ENCODE measurements around the gene SLC7A11.

Gene SLC7A11

DNA sequence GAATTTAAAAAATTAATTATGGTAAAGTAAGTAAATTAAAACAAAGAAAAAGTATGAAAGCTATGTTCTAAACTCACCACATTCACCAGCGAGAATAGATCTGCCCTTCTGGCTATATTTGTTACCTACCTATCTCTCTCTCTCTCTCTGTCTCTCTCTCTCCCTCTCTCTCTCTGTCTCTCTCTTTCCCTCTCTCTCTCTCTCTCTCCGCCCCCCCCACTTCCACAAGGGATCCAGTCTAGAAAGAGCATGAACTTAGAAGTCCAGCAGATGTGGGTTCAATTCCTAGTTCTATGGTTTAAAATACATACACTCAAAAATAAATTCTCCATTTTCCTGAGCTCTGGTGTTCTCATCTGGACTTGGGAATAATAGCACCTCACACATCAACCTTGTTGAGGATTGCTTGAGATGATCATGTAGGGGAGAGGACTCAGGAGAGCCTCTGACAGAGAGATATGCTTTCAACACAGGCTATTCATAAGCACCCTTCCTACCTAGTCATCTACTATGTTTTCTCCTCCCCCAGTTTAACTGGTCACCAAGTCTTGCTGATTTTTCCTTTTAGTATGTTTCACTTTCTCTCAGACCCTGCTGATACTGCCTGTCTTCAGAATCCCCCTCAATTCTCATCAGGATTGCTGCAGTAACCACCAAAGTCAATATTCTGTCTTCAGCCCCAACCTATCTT, 64.7 kb downstream of the SLC7A11 start:
- TF ChIP-seq, protein P1, sequence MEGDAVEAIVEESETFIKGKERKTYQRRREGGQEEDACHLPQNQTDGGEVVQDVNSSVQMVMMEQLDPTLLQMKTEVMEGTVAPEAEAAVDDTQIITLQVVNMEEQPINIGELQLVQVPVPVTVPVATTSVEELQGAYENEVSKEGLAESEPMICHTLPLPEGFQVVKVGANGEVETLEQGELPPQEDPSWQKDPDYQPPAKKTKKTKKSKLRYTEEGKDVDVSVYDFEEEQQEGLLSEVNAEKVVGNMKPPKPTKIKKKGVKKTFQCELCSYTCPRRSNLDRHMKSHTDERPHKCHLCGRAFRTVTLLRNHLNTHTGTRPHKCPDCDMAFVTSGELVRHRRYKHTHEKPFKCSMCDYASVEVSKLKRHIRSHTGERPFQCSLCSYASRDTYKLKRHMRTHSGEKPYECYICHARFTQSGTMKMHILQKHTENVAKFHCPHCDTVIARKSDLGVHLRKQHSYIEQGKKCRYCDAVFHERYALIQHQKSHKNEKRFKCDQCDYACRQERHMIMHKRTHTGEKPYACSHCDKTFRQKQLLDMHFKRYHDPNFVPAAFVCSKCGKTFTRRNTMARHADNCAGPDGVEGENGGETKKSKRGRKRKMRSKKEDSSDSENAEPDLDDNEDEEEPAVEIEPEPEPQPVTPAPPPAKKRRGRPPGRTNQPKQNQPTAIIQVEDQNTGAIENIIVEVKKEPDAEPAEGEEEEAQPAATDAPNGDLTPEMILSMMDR (IDR thresholded peaks at IDR 0.05; ENCODE audit: control extremely low read depth, extremely low read depth, low read depth, missing control alignments) = no peak
- POLR2A ChIA-PET = no interaction called here
- CTCF ChIA-PET = interaction anchor here (1.4 kb wide), 1 partner anchor 13 kb away, joined by 5 read pairs; no protein-coding TSS in a partner anchor
- no peak for DNase-seq (ENCODE audit: extremely low spot score)

DNA sequence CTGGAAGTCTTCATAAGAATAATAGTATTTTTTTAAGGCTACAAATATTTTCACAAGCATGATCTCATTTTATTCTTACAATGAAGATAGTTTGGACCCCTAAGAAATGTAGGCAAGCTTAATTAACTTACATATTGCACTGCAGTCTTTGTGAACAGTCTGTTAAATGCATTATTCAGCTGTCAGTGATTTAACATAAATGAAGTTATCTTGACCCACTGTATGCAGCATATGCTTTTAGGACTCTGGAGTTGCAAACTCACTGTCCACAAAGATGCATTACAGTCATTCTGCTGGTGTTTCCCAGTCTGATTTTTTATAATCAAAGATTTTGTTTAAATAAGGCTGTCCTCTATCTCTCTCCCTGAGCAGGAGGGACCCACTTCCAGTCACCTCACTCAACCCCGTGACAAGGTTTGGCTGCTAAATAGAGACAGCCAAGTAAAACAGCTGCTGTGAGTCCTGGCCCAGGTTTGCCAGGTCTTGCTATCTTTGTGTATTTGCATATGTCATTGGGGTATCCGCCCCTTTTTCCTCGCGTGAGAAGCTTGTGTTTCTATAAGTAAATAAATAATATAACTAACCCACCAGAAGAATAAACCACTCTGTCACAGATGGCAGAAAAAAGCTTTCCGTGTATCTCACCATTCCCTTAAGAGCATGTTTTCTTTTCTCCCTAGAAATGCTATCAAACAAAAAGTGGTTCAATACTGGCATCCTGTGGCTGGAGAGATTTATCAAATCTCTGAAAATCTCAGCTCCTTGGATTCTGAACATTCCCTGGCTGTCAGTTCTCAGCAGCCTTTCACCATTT, 67.0 kb downstream of the SLC7A11 start:
- ChIA-PET POLR2A (no interaction called here), CTCF (interaction anchor here (1.0 to 3.0 kb wide), 5 partner anchors 8 to 17 kb away, joined by 3 to 20 read pairs (median 4); no protein-coding TSS in a partner anchor)
- TF ChIP-seq, protein P1 (IDR thresholded peaks at IDR 0.05; ENCODE audit: control extremely low read depth, extremely low read depth, low read depth, missing control alignments) = no peak
- DNase-seq (ENCODE audit: extremely low spot score) = no peak

DNA sequence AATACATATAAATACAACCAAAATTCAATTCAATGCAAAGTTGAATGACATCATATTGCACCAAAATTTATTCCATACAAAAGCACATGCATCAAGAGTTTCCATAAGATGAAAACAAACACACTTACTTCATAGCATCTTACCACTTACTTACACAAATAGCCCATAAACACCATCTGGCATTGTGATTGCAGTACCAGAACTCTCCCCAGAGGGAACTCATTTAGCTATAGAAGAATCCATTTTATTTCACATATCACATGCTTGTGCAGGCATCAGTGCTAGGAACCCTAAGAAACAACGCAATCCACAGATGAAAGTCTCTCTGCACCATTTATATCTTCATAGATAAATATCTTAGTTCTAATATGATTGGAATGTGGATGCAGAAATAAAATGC, 77.9 kb downstream of the SLC7A11 start:
- TF ChIP-seq, protein P1 (IDR thresholded peaks at IDR 0.05; ENCODE audit: control extremely low read depth, extremely low read depth, low read depth, missing control alignments) = no peak
- DNase-seq (ENCODE audit: extremely low spot score) = no peak
- ChIA-PET POLR2A (no interaction called here), CTCF (interaction anchor here (1.2 kb wide), 1 partner anchor 120 kb away, joined by 3 read pairs; no protein-coding TSS in a partner anchor)

DNA sequence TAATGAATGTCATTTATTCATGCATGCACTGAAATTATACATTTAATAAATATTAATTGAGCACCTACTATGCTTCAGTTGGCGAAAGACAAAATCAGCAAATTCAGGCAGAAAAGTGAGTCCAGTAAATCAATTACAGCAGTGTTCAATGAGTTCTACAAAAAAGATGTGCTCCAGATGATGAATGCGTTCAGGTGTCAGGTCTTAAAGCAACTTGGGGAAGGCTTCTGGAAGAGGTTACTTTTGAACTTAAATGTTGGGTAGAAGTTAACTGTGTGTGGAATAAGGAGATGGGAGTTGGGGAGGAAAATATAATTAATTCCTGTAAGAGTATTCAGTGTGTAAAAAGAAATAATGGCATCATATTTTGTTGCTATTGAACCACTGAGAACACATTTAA, 79.0 kb downstream of the SLC7A11 start:
- TF ChIP-seq, protein P1 (IDR thresholded peaks at IDR 0.05; ENCODE audit: control extremely low read depth, extremely low read depth, low read depth, missing control alignments) = no peak
- CTCF ChIA-PET = interaction anchor here (1.3 to 1.4 kb wide), 2 partner anchors 13 to 21 kb away, joined by 3 to 4 read pairs; no protein-coding TSS in a partner anchor
- POLR2A ChIA-PET = no interaction called here
- DNase-seq (ENCODE audit: extremely low spot score) = no peak

DNA sequence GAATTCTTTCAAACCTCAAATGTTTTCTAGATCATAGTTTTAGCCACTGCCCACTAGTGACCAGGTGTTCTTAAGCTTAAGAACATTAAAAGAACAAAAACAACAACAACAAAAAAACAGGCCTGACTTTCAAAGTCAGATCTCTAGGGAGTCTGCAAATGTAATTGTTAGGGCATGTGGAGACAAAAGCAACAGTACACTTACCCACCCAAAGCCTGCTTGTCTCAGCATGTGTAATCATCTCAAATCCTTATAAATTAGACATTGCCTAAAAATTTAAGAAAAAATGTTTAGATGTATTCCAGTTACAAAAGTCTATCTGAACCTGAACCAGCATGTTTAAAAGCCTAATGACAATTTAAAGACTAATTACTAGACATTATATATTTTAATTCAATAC, 79.9 kb downstream of the SLC7A11 start:
- no peak for DNase-seq (ENCODE audit: extremely low spot score)
- TF ChIP-seq, protein P1 (IDR thresholded peaks at IDR 0.05; ENCODE audit: control extremely low read depth, extremely low read depth, low read depth, missing control alignments) = no peak
- ChIA-PET POLR2A (no interaction called here), CTCF (interaction anchor here (1.3 to 1.4 kb wide), 3 partner anchors 13 to 22 kb away, joined by 3 to 4 read pairs (median 3); no protein-coding TSS in a partner anchor)

DNA sequence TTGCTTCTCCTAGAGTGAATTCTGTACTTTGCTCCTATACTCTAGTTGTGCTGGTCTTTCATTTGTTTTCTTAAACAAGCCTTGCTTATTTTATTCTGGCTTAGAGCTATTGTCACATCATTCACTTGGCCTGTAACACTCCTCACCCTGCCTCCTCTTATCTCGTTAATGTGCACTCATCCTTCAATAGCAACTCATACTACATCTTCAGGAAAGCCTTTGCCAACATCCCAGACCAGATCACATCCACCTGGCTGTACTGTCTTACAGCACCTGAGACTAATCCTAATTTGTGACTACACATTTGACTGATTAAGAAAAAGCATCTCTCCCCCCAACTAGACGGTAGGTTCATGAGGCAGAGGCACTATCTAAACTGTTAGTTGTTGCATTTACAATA, 80.8 kb downstream of the SLC7A11 start:
- ChIA-PET CTCF (interaction anchor here (1.4 kb wide), 1 partner anchor 14 kb away, joined by 3 read pairs; no protein-coding TSS in a partner anchor), POLR2A (no interaction called here)
- no peak for DNase-seq (ENCODE audit: extremely low spot score)
- TF ChIP-seq, protein P1 (IDR thresholded peaks at IDR 0.05; ENCODE audit: control extremely low read depth, extremely low read depth, low read depth, missing control alignments) = no peak

Data from GM10248 (cell line).